Fibroblast of pulmonary artery (primary cell): Measurements from ENCODE around the gene MPRIP.

Experiments used
- DNase-seq: peaks from one replicate; pipeline ENCODE4 v3.0.0-alpha.2; 2010; ENCODE audit warnings: low read depth
- H3K4me3 ChIP-seq: replicated peaks from 2 replicates; pipeline ENCODE4 v1.5.1; 2011; ENCODE audit warnings: low read depth, mild to moderate bottlenecking, control low read depth, low read length, moderate library complexity
- TF ChIP-seq, protein P1 (sequence below): IDR thresholded peaks from 2 replicates; pipeline ENCODE4 v1.5.1; 2011; ENCODE audit warnings: mild to moderate bottlenecking, control low read depth, low read length, inconsistent platforms; ENCODE audit errors: missing control alignments

Gene MPRIP

GRCh38 chr17:17093764-17094163 is 51.5 kb downstream of the MPRIP start:
- TF ChIP-seq, protein P1, sequence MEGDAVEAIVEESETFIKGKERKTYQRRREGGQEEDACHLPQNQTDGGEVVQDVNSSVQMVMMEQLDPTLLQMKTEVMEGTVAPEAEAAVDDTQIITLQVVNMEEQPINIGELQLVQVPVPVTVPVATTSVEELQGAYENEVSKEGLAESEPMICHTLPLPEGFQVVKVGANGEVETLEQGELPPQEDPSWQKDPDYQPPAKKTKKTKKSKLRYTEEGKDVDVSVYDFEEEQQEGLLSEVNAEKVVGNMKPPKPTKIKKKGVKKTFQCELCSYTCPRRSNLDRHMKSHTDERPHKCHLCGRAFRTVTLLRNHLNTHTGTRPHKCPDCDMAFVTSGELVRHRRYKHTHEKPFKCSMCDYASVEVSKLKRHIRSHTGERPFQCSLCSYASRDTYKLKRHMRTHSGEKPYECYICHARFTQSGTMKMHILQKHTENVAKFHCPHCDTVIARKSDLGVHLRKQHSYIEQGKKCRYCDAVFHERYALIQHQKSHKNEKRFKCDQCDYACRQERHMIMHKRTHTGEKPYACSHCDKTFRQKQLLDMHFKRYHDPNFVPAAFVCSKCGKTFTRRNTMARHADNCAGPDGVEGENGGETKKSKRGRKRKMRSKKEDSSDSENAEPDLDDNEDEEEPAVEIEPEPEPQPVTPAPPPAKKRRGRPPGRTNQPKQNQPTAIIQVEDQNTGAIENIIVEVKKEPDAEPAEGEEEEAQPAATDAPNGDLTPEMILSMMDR: no peak
- DNase-seq: no peak
- H3K4me3 ChIP-seq: no peak overlapping the region

DNA sequence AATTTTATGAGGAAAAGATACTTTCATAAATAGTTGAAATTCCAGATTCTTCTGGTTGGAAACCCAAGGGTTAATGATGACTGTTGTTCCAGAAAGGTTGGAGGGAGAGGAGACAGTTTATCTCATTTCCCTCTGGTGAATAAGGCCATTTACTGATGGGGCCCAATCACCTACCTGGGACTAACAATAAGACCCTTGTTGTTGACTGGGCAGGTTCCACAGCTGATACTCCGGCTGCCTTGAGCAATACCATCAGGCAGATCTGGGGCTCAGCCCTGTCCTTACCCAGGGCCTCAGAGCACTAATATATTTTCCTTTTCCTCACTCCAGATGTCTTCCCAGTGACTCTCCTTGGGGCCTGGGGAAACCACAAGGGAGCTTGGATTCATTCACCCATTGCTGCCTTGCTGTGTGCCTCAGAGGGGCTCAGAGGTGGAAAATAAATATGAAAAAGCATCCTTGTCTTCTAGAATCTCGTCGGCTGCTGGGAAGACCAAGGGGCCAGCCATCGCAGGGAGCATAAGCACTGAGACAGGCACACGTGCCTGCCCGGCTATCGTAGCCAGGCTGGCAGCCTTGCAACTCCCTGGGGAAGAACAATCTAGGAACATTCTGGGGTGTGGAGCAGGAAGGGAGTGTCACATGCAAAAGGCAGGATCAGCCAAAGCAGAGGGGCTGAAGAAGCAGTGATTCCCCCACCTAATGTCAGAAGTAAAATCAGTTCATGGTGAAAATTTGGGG is 54.4 kb downstream of the MPRIP start:
- TF ChIP-seq, protein P1: no peak
- no peak overlapping the region for H3K4me3 ChIP-seq
- DNase-seq: peak; percentile 44

DNA sequence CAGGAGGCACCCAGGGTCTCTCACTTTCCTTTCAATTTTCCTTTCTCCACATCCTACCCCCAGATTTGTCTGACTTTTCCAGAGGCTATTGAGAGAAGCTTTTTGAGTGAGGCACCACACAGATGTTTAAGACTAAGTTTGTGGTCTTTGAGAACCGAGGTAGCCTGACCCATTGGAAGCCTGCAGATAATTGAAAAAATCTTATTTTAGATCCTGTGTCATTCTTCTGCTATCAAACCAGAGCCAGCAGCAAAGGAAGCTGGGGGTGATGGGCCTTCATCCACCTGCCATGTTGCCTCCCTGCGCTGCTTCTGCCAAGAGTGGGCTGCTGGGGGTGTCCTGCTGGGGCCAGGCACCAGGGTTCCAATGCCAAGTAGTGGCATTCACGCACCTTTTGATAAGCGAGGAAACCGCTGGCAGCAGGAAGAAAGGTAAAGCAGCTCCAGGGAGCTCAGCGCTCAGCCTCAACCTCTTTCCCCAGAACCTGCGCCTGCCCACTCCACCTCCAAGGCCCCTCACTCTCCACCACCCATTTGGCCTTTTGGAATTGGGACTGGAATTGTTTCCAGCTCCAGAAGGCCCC is 55.6 kb downstream of the MPRIP start:
- no peak for DNase-seq
- TF ChIP-seq, protein P1: no peak
- no peak overlapping the region for H3K4me3 ChIP-seq

GRCh38 chr17:17098551-17099179 is 56.4 kb downstream of the MPRIP start:
- DNase-seq: peak; percentile 58
- TF ChIP-seq, protein P1: no peak
- no peak overlapping the region for H3K4me3 ChIP-seq

DNA sequence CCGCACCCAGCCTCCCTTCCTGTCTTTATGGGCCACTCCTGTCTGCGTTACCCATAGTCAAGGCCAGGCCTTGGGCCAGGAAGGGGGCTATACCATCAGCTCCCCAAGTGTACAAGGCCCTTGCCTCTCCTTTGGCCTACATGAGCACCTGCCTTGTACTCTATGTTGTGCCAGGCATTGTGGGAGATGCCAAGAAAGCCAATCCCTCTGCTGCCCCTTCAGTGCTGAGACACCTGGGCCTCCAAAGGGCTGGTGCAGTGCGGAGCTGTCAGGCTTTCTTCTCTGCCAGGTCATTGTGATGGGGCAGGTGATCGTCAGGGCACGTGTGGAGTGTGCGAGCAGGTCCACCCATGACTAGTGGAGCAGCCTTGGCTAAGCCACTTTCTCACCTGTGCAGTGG is 59.9 kb downstream of the MPRIP start:
- DNase-seq: no peak
- TF ChIP-seq, protein P1: no peak
- no peak overlapping the region for H3K4me3 ChIP-seq

GRCh38 chr17:17103160-17103559 is 60.9 kb downstream of the MPRIP start:
- no peak overlapping the region for H3K4me3 ChIP-seq
- DNase-seq: no peak
- TF ChIP-seq, protein P1: no peak
